IPS-18c (cell line): ENCODE data around the gene TEX13D.

Experiments used
- H3K4me3 ChIP-seq: 2 replicates; pipeline ENCODE4 v1.7.0; 2013; ENCODE audit warnings: low read depth, mild to moderate bottlenecking, low read length, moderate library complexity; ENCODE audit not compliant: insufficient read depth
- H3K9me3 ChIP-seq: one replicate; pipeline ENCODE4 v1.6.1; 2013; ENCODE audit warnings: mild to moderate bottlenecking, low read length, moderate library complexity; ENCODE audit not compliant: control insufficient read depth, insufficient read depth

TEX13D gene

DNA sequence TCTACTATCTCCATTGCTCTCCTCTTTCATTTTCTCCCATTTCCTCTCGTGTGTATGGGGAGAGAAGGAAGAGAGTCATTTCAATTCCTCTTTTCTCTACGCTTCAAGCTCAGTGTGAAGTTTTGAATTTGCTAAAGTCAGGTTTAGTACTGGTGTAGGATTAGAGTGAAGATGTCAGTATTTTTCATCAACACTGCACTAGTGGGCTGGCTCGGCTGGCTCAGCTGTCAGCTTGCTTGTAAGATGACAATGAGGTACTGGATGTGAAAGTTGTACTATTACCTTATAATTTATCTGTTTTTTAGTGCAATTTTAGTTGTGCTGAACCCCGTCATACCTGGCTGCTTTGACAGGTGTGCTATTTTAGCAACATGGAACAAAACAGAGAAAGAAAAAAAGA is 11.8 kb downstream of the TEX13D start:
- Histone ChIP-seq H3K9me3 (no peaks in the 10 kb centered on the region), H3K4me3 (no peak overlapping the region)

DNA sequence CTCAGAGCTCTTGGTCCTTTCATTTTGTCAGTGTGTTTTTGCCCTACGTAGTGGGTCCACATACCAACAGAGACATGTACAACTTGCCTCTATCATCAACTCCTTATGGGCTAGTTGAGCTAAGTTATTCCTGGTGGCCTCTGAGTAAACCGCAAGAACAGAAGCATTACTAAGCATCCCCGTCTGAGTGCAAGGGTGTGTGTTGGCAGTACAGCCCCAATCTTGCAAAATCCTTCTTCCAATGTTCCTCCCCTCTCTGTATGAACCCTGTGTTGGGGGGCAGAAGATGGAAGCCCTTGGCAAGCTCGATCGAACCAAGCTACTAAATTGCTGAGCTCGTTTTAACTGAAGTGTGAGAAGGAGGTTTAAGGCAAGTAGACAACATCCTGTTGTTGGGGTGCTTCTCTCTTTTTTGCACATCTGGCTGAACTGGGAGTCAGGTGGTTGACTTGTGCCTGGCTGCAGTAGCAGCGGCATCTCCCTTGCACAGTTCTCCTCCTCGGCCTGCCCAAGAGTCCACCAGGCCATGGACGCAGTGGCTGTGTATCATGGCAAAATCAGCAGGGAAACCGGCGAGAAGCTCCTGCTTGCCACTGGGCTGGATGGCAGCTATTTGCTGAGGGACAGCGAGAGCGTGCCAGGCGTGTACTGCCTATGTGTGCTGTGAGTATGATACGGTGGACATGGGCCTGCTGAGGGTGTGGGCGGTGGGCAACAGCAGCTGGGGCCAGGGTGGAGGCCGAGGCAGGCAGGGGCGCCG is 13.8 kb downstream of the TEX13D start, which contains the start of gene SH2D1A:
Gene SH2D1A, plus strand, starts transcription at position 447 of the 760 bp plus-strand sequence. Its CDS starts 80 bp downstream, at position 527.
- no peak within 1 kb of the TSS for H3K4me3 ChIP-seq
- no peaks in the 10 kb centered on the region for H3K9me3 ChIP-seq

DNA sequence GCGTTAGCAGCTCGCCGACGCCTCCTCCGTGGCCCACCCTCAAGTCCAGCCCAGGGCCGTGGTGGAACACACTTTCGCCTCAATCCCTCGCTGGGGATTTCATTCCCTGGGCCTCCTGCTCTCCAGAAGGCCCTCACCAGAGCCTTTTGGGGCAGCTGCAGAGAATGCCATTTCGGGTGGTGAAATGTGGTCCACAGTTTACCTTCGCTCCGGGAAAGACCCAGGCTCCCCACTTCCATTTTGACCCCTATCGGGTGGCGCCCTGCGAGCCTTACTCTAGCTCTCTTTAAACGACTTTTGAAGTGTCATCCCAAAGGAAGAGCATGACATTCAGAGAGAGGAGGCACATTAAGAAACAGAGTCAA is 14.4 kb downstream of the TEX13D start:
- Histone ChIP-seq H3K9me3 (no peaks in the 10 kb centered on the region), H3K4me3 (no peak overlapping the region)

DNA sequence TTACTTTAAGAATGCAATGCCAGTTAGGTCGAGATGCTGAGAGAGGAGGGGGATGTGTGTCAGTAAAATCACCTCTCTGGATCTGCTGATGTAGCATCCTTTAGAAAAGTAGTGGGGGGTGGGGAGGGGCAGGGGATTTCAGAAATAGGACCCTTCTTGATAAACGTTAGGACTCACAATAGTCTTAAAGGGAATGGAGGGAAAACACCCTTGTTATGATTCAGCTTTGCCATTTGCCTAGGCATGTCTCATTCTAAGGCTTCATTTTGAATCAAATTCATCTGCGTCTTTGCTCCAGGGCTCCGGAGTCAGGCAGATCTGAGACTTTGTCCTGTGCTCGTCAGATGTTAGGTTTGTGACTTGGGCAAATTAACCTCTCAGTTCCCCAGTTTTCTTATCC is 14.8 kb downstream of the TEX13D start:
- Histone ChIP-seq H3K4me3 (no peak overlapping the region), H3K9me3 (no peaks in the 10 kb centered on the region)

DNA sequence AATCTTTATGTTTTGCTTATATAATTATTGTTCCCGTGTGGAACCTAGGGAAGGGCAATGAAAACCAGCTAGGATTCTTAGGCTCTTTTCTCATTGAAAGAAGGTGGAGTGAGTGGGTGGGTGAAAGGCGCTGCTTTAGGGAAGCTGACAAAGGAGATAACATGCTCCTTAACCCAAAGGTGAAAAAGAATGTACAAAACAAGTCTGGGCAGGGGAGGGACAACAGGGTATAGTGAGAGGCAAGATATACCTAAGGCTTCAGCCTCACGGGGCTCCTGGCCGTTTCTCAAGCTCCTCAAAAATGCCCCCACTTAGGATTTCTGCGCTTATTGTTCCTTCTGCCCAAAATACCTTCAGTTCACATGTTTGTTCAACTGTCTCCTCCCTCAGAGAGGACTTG is 15.7 kb downstream of the TEX13D start:
- H3K9me3 ChIP-seq: no peaks in the 10 kb centered on the region
- no peak overlapping the region for H3K4me3 ChIP-seq

DNA sequence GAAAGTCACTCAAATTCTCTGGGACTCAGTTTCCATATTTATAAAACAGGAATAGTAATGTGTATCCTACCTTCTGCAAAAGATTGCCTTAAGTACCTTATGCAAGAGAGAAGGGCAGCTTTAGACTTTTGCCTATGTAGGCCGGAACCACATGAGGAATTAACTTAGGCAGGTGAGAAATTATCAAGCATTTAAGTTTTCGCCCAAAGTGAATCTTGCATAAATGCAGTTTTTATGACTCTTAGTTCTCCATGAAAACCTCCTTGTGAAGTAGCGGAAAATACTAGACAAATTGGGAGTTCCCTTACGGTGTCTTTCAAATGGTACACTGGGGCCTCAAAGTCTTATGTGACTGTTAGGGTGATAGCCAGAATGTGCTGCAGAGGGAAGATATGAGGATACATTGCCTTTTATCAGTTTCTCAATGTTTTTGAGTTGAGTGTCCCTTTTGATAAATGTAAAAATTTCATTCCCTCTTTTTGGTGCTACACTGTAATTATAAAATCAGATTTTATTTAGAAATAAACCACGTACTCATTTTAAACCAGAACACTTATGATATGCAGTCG is 16.5 kb downstream of the TEX13D start:
- Histone ChIP-seq H3K4me3 (no peak overlapping the region), H3K9me3 (no peaks in the 10 kb centered on the region)

DNA sequence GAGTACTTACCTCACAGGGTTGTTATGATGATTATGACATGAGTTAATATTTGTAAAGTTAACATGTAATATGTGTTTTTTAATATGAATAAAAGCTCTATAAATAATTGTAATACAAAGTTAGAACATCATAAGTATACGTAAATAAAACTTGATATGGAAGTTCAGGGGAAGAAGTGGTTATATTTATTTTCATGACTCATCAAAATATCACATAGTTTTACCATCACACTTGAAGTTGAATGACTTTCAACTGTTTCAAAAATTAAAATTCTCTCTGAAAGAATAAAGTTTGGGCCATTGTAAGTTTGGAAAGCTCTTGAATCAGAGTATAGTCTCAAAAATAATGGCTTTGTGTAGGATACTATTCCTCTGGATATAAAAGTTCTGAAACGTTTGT is 22.2 kb downstream of the TEX13D start:
- H3K9me3 ChIP-seq: peaks cover 2% of the 10 kb centered on the region
- no peak overlapping the region for H3K4me3 ChIP-seq

DNA sequence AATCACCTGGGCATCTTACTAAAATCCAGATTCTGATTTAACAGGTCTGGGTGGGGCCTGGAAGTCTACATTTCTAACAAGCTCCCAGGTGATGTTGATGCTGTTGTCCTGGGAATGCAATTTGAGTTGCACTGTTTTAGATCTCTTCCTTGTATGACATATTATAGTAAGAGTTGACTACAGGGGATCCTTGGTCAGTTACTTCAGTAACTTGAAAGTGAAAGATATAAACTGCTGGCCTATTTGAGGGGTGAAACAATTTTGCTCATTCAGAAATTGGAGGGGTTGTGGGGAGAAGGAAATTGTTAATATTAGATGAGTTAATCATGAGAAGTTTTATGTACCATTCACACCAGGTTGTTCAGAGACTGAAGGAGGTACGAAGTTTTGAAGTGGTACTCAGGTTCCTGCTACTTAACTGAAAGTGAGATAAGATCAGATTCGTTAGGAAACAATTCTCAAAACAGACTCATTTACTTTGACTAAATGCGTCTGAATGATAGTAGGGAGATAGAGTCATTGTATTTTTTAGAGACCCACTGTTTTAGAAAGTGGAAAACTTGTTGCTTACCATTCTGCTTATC is 26.4 kb downstream of the TEX13D start:
- H3K4me3 ChIP-seq: no peak overlapping the region
- peaks cover 2% of the 10 kb centered on the region for H3K9me3 ChIP-seq

DNA sequence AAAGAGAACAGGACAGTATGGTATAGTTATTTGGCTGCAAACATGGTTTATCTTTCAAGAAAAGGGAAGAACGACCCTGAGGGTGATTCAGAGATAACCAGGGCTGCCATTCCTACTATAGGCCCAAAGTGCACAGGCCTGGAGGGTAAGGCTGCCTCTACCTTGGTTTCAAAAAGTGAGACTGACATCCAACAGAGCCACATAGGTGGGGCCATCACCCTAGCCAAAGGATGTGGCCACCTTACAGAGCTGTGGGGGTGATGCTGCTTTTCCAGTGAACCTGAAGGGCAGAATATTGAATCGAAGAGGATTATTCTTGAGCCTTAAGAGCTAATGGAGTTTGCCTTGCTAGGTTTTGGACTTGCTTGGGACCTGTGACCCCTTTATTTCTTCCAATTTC is 29.6 kb downstream of the TEX13D start:
- Histone ChIP-seq H3K9me3 (peaks cover 2% of the 10 kb centered on the region), H3K4me3 (no peak overlapping the region)

DNA sequence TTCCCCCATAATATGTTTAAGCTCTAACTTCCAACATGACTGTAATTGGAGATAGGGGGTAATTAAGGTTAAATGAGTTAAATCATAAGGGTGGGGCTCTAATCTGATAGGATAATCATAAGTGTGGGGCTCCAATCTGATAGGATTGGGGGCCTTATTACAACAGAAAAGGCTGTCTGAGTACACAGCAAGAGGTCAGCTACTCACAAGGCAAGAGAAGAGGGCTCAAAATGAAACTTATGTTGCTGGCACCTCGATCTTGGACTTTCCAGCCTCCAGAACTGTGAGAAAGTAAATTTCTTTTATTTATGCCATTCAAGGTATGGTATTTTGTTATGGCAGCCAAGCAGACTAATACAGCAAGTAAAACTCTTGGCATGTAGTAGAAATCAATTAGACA is 30.3 kb downstream of the TEX13D start:
- no peak overlapping the region for H3K4me3 ChIP-seq
- peaks cover 2% of the 10 kb centered on the region for H3K9me3 ChIP-seq

DNA sequence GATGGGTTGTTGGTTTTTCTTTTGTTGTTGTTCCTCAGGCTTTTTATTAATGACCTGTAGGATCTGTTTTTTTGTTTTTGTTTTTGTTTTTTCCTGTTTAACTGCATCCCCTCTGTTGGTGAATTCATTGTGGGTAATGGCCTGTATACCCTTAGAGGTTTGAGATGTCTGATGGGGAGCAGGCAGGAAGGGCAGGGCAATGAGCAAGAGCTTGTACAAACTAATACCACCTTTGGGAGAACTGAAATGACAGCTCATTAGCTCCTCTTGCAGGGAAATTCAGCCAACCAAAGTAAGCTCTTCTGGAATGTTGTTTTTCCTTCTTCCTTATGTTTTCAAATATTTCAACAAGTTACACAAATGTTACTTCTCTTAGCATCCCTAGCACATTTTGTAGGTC is 37.3 kb downstream of the TEX13D start:
- Histone ChIP-seq H3K9me3 (no peaks in the 10 kb centered on the region), H3K4me3 (no peak overlapping the region)

DNA sequence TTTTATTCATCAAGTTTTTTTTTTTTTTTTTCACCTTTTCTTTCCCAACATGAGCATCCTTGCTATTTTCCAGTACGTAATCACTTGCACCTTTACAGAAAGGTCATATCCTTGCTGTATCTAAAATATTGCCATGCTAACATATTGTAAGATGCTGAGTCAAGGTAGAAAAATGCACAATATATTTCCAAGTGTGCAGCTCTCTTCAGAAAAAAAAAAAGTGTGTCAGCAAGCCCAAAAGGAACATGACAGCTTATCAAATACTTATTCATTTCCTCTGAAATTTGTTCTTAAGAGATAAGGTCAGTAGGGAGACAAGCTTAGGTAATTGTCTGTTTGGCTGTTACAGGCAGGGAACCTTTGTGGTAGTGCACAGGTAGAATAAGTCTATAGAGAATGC is 40.9 kb downstream of the TEX13D start:
- Histone ChIP-seq H3K4me3 (no peak overlapping the region), H3K9me3 (no peaks in the 10 kb centered on the region)

DNA sequence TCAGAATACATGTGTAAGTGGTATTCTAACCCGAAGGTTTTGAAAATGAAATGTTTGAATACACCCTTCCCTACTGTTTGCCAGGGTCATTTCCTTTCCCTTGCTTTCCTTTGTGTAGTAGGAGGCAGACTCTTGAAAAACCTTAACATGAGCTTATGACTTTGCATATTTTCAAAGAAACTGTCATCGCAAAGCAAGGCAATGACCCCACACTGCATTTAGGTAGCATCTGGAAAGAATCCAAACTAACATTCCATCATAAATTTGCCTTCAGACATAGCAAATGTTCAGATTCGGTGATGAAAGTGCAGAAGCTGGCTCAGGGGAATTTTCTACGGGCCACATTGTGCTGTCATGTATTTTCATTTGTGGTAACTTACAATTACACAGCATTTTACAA is 46.2 kb downstream of the TEX13D start:
- Histone ChIP-seq H3K4me3 (no peak overlapping the region), H3K9me3 (no peaks in the 10 kb centered on the region)

DNA sequence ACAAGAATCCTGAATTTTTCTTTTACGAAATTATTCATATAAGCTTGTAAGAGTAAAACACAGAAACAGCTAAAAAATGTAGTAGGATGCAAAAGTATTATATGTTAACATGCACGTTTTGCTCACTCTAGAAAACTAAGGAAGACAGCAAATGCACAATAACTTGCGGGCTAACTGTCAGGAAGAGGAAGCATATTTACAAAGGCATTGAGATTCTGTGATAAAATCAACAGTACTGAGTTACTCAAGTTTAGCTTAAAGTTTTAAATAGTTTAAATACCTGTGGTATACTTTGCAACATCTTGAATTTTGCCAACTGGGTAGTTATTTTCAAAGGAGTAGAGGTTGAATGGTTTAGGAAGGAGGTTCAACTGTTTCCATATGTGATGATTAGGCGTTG is 50.9 kb downstream of the TEX13D start:
- H3K9me3 ChIP-seq: peaks cover 2% of the 10 kb centered on the region
- no peak overlapping the region for H3K4me3 ChIP-seq

DNA sequence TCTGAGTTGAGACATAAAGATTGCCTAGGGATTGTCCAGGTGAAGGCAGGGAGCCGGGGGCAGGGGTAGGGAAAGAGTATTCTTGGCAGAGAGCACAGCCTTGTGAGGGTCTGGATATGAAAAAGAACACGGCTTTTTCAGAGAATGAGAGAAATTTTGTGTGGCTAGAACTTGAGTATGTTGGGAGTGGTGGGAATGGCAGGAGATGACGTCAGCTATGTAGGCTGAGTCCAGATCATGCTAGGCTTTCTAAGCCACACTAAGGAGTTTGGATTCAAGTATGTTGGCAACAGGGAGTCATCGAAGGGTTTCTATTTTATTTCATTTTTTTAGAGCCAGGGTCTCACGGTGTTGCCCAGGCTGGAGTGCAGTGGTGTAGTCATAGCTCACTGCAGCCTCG is 53.9 kb downstream of the TEX13D start:
- H3K9me3 ChIP-seq: peaks cover 2% of the 10 kb centered on the region
- H3K4me3 ChIP-seq: no peak overlapping the region
